Muscle layer of duodenum (tissue), 2 donors: ENCODE measurements around the gene PKMYT1.

Experiments used
- H3K27ac ChIP-seq: one replicate; pipeline ENCODE4 v1.7.0; 2013; ENCODE audit warnings: mild to moderate bottlenecking, low read length
- H3K27me3 ChIP-seq: one replicate; pipeline ENCODE4 v1.7.0; 2013; ENCODE audit warnings: low read depth, mild to moderate bottlenecking, control low read depth, low read length
- H3K36me3 ChIP-seq, 2 donors: one replicate each; pipeline ENCODE4 v1.7.0; 2013; ENCODE audit warnings: low read length in 2 of 2, control low read depth in 1 of 2, mild to moderate bottlenecking in 1 of 2; ENCODE audit not compliant: insufficient read depth in 2 of 2, control insufficient read depth in 1 of 2
- H3K4me1 ChIP-seq, 2 donors: one replicate each; pipeline ENCODE4 v1.7.0; 2013; ENCODE audit warnings: low read length in 2 of 2, mild to moderate bottlenecking in 2 of 2, control low read depth in 1 of 2, moderate library complexity in 1 of 2; ENCODE audit not compliant: insufficient read depth in 2 of 2, control insufficient read depth in 1 of 2
- H3K4me3 ChIP-seq, 2 donors: one replicate each; pipeline ENCODE4 v1.7.0; 2013; ENCODE audit warnings: low read length in 2 of 2, low read depth in 1 of 2, mild to moderate bottlenecking in 1 of 2
- H3K9me3 ChIP-seq, 2 donors: one replicate each; pipeline ENCODE4 v1.7.0; 2013; ENCODE audit warnings: low read length in 2 of 2, control low read depth in 1 of 2, mild to moderate bottlenecking in 1 of 2; ENCODE audit not compliant: control insufficient read depth in 1 of 2
- donor health status: healthy.

The PKMYT1 gene

DNA sequence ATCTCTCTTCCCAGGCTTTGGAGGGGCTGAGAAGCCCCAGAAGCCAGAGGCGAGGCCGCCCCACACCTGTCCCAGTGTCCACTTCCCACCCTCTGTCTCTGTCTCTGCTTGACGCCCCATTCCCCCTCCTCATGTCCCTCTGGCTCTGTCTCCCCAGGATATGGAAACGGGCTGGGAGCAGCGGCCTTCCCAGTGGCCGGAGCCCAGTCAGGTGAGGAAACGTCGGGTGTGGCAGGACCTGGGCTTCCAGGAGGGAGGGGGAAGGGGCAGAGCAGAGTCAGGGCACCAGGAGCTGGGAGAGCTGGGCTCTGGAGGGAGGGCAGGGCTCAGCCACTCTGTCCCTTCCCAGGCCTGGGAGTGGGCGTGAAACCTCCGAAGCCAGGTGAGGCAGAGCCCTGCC is 10.6 kb upstream of the PKMYT1 start:
- no peak overlapping the region for H3K27ac ChIP-seq
- no peak overlapping the region for H3K4me3 ChIP-seq
- H3K9me3 ChIP-seq = no peaks in the 10 kb centered on the region
- no peaks in the 10 kb centered on the region for H3K36me3 ChIP-seq
- H3K4me1 ChIP-seq = no peaks in the 10 kb centered on the region
- no peaks in the 10 kb centered on the region for H3K27me3 ChIP-seq

DNA sequence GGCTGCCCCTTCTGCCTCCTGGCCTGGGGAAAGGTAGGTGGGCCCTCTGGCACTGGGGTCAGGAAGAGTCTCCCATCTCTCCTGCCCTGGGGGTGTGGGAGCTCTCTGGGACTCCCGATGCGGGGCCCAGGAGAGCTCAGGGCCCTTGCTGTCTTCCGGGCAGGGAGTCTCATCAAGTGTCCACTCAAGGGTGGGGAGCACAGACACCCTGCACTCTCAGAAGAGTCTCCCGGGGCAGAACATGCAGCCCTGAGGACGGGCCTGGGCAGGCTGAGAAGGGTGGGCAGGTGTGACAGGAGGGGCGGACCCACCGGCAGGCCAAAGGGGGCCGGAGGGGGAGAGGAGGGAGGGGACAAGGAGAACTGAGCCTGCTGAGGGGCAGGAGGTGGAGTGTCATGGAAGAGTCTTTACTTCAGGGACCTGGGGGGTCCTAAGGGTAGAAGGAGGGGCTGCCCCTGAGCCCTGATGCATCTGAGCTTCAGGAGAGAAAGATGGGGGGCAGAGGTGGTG is 8.4 kb upstream of the PKMYT1 start:
- Histone ChIP-seq H3K27ac (no peak overlapping the region), H3K4me3 (no peak overlapping the region), H3K9me3 (no peaks in the 10 kb centered on the region), H3K27me3 (no peaks in the 10 kb centered on the region), H3K4me1 (peaks cover 0 to 4% of the 10 kb centered on the region in 2 donors), H3K36me3 (no peaks in the 10 kb centered on the region)

DNA sequence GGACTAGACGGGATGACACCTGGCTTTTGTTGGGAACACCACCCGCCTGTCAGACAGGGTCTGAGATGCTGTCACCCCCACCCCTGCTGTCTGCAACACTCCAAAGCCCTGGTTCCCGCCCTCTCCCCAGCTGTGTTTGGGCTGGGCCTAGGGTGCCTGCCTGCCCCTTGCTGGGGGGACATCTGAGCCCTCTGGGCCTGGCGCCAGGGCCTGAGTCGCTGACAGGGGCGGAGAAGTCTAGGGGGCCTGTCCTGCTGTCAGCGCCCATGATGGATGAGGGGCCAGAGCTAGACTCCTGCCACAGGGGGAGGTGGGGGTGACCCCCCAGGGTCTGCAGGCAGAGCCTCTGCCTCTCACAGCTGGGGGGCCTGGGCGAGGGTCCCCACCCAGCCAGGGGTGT is 7.6 kb upstream of the PKMYT1 start:
- H3K27me3 ChIP-seq = no peaks in the 10 kb centered on the region
- no peak overlapping the region for H3K27ac ChIP-seq
- no peaks in the 10 kb centered on the region for H3K36me3 ChIP-seq
- H3K9me3 ChIP-seq = no peaks in the 10 kb centered on the region
- no peak overlapping the region for H3K4me3 ChIP-seq
- H3K4me1 ChIP-seq = peaks cover 0 to 7% of the 10 kb centered on the region in 2 donors

DNA sequence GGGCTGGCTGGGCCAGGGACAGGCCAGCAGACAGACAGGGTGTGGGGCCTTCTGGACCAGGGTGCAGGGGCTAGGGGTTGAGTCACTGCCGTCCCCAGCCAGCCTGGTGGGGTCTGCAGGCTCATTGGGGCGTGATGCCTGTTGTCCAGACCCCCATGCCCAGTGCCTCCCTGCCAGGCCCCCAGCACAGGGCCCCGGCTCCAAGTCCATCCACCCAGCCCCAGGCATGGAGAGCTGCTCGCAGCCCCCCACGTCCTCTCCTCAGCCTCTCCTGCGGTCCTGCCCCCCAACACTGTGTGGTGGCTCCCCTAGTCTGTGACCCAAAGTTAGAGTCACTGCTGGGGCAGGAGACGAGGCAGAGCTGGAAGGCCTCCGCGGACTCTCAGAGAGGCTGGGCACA is 7.0 kb upstream of the PKMYT1 start:
- Histone ChIP-seq H3K4me3 (no peak overlapping the region), H3K27ac (no peak overlapping the region), H3K27me3 (no peaks in the 10 kb centered on the region), H3K4me1 (peaks cover 0 to 7% of the 10 kb centered on the region in 2 donors), H3K36me3 (no peaks in the 10 kb centered on the region), H3K9me3 (no peaks in the 10 kb centered on the region)

DNA sequence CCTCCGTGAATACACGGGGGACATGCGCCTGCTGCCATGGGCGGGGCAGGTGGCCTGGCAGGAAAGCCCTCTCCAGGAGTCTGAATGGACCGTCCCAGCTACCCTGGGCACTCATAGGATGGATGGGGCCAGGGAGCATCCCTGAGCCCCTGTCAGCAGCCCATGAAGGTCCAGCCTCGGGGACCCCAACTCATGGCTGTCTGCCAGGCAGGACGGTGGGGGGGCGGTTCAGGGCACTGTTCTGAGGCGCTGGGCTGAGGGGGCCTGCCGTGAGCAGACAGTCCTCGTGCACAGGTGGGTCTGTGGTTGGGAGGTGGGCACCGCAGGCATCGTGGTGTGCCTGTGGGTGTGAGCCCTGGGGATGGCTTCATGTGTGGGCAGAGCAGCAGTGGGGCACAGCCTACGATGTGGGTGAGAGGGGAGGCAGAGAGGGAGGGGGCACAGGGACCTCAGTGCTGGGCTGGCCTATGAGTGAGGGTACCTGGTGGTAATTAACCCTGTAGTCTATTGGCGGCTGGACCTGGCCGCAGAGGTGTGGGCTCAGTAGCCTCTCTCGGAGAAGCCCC is 6.5 kb upstream of the PKMYT1 start:
- Histone ChIP-seq H3K4me1 (peaks cover 0 to 7% of the 10 kb centered on the region in 2 donors), H3K4me3 (no peak overlapping the region), H3K36me3 (no peaks in the 10 kb centered on the region), H3K27me3 (no peaks in the 10 kb centered on the region), H3K27ac (no peak overlapping the region), H3K9me3 (no peaks in the 10 kb centered on the region)

DNA sequence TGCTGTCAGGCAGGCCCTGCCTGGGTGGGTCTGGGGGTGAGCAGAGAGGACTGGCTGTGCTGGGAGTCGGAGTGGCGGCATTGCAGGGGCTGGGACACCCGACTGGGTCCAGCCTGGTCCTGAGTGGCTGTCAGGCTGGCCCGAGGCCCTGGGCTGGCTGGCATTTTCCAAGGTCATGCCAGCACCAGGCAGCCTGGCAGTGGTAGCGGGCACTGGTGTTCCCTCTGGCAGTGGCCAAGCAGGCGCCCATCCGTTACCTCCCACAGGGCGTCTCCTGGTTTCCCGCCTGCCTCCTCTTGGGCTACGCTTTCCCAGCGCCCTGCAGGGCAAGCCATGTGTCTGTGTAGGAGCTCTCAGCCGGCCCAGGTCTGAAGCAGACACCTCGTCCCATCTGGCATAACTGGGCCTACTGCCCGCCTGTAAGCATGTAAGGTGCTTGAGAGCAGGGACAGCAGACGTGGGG is 5.7 kb upstream of the PKMYT1 start:
- H3K27me3 ChIP-seq = no peaks in the 10 kb centered on the region
- H3K9me3 ChIP-seq = no peaks in the 10 kb centered on the region
- no peak overlapping the region for H3K27ac ChIP-seq
- H3K4me3 ChIP-seq = no peak overlapping the region
- H3K4me1 ChIP-seq = peaks cover 0 to 12% of the 10 kb centered on the region in 2 donors
- no peaks in the 10 kb centered on the region for H3K36me3 ChIP-seq

DNA sequence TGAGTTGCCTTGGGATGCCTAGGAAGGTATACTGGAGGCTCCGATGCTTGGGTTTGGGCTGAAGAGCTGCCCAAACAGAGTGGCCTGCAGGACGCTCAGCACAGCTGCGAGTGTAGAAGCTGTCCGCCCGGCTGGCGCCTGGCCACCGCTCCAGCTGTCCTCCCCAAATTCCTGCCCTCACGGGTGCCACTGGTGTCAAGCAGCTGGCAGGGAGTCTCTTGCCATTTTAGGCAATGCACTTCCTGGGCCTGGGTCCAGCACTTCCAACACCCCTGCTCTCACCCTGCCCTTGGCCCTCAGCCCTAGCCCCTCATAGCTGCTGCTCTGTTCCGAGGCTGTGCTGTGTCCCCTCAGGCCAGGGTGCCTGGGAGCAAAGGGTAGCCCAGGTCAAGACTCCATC is 5.2 kb upstream of the PKMYT1 start:
- Histone ChIP-seq H3K36me3 (no peaks in the 10 kb centered on the region), H3K27me3 (no peaks in the 10 kb centered on the region), H3K9me3 (no peaks in the 10 kb centered on the region), H3K27ac (no peak overlapping the region), H3K4me1 (peaks cover 0 to 16% of the 10 kb centered on the region in 2 donors), H3K4me3 (no peak overlapping the region)

DNA sequence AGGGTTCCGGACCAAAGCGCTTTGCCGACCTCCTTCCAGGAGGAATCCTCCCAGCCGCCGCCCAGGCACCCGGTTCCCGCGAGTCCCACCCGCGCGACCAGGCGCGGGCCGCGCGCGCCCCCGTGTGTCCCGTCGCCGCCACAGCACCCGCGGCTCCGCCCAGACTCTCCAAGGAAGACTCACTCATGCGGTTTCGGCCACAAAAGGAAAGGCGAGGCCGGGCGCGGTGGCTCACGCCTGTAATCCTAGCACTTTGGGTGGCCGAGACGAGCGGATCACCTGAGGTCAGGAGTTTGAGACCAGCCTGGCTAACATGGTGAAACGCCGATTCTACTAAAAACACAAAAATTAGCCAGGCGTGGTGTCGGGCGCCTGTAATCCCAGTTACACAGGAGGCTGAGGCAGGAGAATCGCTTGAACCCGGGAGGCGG is 3.5 kb upstream of the PKMYT1 start:
- Histone ChIP-seq H3K36me3 (no peaks in the 10 kb centered on the region), H3K4me1 (peaks cover 0 to 24% of the 10 kb centered on the region in 2 donors), H3K27me3 (peaks cover 5% of the 10 kb centered on the region), H3K4me3 (no peak overlapping the region), H3K27ac (no peak overlapping the region), H3K9me3 (no peaks in the 10 kb centered on the region)

DNA sequence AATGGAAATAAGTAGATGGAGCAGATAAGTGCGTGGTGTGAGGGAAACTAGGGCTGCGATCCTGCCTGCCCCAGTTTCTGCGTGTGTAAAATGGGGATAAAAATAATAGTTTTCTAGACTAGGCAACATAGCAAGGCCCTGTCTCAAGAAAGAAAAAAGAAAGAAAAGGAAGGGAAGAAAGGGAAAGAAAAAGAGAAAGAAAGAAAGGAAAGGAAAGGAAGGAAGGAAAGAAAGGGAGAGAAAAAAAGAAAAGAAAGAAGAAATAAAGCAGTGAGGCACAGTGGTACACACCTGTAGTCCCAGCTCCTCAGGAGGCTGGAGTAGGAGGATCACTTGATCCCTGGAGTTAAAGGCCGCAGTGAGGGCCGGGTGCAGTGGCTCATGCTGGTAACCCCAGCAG is 2.2 kb upstream of the PKMYT1 start:
- no peak overlapping the region for H3K27ac ChIP-seq
- peaks cover 0 to 24% of the 10 kb centered on the region in 2 donors for H3K4me1 ChIP-seq
- H3K27me3 ChIP-seq = peaks cover 5% of the 10 kb centered on the region
- H3K4me3 ChIP-seq = no peak overlapping the region
- no peaks in the 10 kb centered on the region for H3K36me3 ChIP-seq
- H3K9me3 ChIP-seq = no peaks in the 10 kb centered on the region

DNA sequence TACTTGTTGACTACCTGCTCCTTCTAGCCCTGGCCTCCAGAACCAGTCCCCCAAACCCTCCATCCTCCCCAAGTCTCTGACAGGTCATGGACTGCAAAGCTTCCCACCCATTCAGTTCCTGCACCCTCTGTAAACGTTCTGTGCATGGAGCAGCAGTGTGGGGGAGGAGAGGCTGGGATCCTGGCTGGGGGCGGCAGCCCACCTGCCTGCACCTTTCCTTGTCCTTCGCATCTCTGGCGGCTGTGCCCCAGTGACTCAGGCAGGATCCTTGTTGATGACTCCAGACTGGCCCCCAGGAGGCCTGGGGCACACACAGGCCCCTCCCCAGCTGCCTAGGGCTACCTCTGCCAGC is 1.6 kb upstream of the PKMYT1 start:
- H3K36me3 ChIP-seq = no peaks in the 10 kb centered on the region
- H3K27me3 ChIP-seq = peaks cover 5% of the 10 kb centered on the region
- peaks cover 0 to 24% of the 10 kb centered on the region in 2 donors for H3K4me1 ChIP-seq
- H3K4me3 ChIP-seq = no peak overlapping the region
- H3K27ac ChIP-seq = no peak overlapping the region
- no peaks in the 10 kb centered on the region for H3K9me3 ChIP-seq

DNA sequence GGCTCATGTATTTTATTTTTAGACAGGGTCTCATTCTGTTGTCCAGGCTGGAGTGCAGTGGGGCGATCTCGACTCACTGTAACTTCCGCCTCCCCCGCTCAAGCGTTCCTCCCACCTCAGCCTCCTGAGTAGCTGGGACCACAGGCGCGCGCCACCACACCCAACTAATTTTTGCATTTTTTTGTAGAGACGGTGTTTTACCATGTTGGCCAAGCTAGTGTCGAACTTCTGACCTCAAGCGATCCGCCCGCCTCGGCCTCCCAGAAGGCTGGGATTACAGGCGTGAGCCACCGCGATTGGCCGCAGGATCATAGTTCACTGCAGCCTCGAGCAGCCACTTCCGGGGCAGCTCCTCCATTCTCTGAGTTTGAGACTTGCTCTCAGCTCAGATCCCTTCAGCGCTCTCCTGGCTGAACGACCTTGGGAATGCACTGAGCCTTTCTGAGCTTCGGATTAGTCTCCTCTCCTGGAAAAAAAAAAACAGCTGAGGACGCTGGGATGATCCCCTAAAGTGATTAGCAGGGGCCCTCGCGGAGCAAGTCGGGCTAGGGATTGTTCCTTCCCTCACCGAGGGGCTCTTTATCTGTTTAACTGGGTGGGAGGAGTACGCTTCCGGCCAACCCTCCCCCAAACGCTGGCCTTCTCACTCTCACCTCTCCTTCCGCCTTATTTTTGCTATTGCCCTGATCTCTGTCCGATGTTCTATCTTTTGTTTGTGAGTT is 1.1 kb upstream of the PKMYT1 start:
- Histone ChIP-seq H3K36me3 (no peaks in the 10 kb centered on the region), H3K4me3 (peak overlapping the region in 1 of 2 donors; percentile 81), H3K27ac (no peak overlapping the region), H3K27me3 (peaks cover 5% of the 10 kb centered on the region), H3K9me3 (no peaks in the 10 kb centered on the region), H3K4me1 (peaks cover 0 to 24% of the 10 kb centered on the region in 2 donors)
